Endothelial cell of umbilical vein (primary cell): ENCODE results near the gene STX16. TPM values are rescaled to one million over a fixed set of nuclear protein-coding genes. Genes with fewer than 3 reads are reported as not detected.

Experiments
- BruUV-seq: library from RNA; stranded (reverse); fragments of 400-500 nt; replicated peaks from 2 replicates; lab custom pipeline; 2021; lab: Mats Ljungman, UMichigan
- CTCF ChIA-PET: fragments of 300-600, 350-600 bp; sonication (Branson Sonifier 250); formaldehyde crosslinking; loops from one replicate; lab custom pipeline; 2021; ENCODE audit warnings: antibody characterized with exemption, inconsistent platforms; lab: Charles Lee
- POLR2A ChIA-PET: fragments of 300-600, 350-600 bp; sonication (Branson Sonifier 250); formaldehyde crosslinking; loops from one replicate; lab custom pipeline; 2021; ENCODE audit warnings: antibody characterized with exemption, inconsistent platforms; lab: Charles Lee
- DNase-seq: peaks from one replicate; pipeline ENCODE4 v3.0.0-alpha.2; 2011; ENCODE audit warnings: low read depth, low spot score
- FAIRE-seq: peaks from 2 replicates; lab custom pipeline; 2011; peaks lifted over from hg19 to GRCh38; lab: Jason Lieb, UNC
- H2AFZ ChIP-seq: 2 replicates; pipeline ENCODE4 v1.6.0; 2012; ENCODE audit warnings: low read depth, low read length, control low read depth, inconsistent platforms
- H3K27ac ChIP-seq: 2 replicates; pipeline ENCODE4 v1.5.1; 2011; ENCODE audit warnings: low read depth, mild to moderate bottlenecking, control low read depth, low read length, moderate library complexity; ENCODE audit not compliant: insufficient read depth
- H3K27me3 ChIP-seq, 2 experiments: 2 replicates each; pipeline versions ENCODE4 v1.6.0 to v1.6.1; 2011; ENCODE audit warnings: low read length in 2 of 2, mixed read lengths in 1 of 2; ENCODE audit not compliant: control insufficient read depth in 2 of 2, insufficient read depth in 2 of 2
- H3K36me3 ChIP-seq, 2 experiments: 2 replicates in 1 of 2; 3 replicates in 1 of 2; pipeline ENCODE4 v1.5.1; 2011; ENCODE audit warnings: low read length in 2 of 2, mild to moderate bottlenecking in 1 of 2, moderate library complexity in 1 of 2; ENCODE audit not compliant: control insufficient read depth in 2 of 2, insufficient read depth in 2 of 2; ENCODE audit errors: extremely low read depth in 1 of 2
- H3K4me1 ChIP-seq: 3 replicates; pipeline ENCODE4 v1.5.1; 2011; ENCODE audit warnings: mild to moderate bottlenecking, low read length; ENCODE audit not compliant: control insufficient read depth, insufficient read depth; ENCODE audit errors: extremely low read depth
- H3K4me2 ChIP-seq: 2 replicates; pipeline ENCODE4 v1.6.1; 2011; ENCODE audit warnings: low read length, control low read depth, mixed read lengths; ENCODE audit not compliant: insufficient read depth
- H3K4me3 ChIP-seq, 3 experiments: fragments of 200-600 bp in 1 of 3; sonication (generic), shearing (Covaris generic) in 1 of 3; replicated peaks in 1 of 3; 2 replicates each; pipeline ENCODE4 v1.5.1; 2011 to 2016; ENCODE audit warnings: control low read depth in 3 of 3, low read length in 3 of 3, mild to moderate bottlenecking in 2 of 3, inconsistent platforms in 1 of 3, low read depth in 1 of 3, moderate library complexity in 1 of 3; ENCODE audit not compliant: insufficient read depth in 1 of 3
- H3K79me2 ChIP-seq: 2 replicates; pipeline ENCODE4 v1.6.0; 2012; ENCODE audit warnings: low read length, inconsistent platforms; ENCODE audit not compliant: control insufficient read depth, insufficient read depth
- H3K9ac ChIP-seq: replicated peaks from 2 replicates; pipeline ENCODE3; 2011; ENCODE audit warnings: low read length, control low read depth; ENCODE audit not compliant: insufficient read depth; ENCODE audit errors: extremely low read depth
- H3K9me1 ChIP-seq: replicated peaks from 3 replicates; pipeline ENCODE4 v1.6.0; 2011; ENCODE audit warnings: mild to moderate bottlenecking, low read length; ENCODE audit not compliant: control insufficient read depth, insufficient read depth; ENCODE audit errors: extremely low read depth
- H3K9me3 ChIP-seq: replicated peaks from 2 replicates; pipeline ENCODE4 v1.5.1; 2012; ENCODE audit warnings: low read length, inconsistent platforms; ENCODE audit not compliant: control insufficient read depth, insufficient read depth
- H4K20me1 ChIP-seq: replicated peaks from 2 replicates; pipeline ENCODE3; 2011; ENCODE audit warnings: mild to moderate bottlenecking, low read length; ENCODE audit not compliant: control insufficient read depth, insufficient read depth; ENCODE audit errors: extremely low read depth
- CTCF ChIP-seq, 2 donors: IDR thresholded peaks; 1 replicate in 1 of 2; 2 replicates in 1 of 2; pipeline ENCODE4 v1.5.1; 2011; ENCODE audit warnings: low read length in 2 of 2, mild to moderate bottlenecking in 2 of 2, moderate library complexity in 2 of 2, control low read depth in 1 of 2, inconsistent platforms in 1 of 2, low read depth in 1 of 2; ENCODE audit not compliant: insufficient read depth in 1 of 2; ENCODE audit errors: extremely low read depth in 1 of 2
- EZH2 ChIP-seq: IDR thresholded peaks from 2 replicates; pipeline ENCODE4 v1.6.1; 2012; ENCODE audit warnings: borderline replicate concordance, low read depth, mild to moderate bottlenecking, moderate library complexity, low read length, inconsistent platforms; ENCODE audit not compliant: severe bottlenecking
- FOS ChIP-seq: IDR thresholded peaks from 2 replicates; pipeline ENCODE4 v1.6.1; 2011; ENCODE audit warnings: mild to moderate bottlenecking, low read length, moderate library complexity, borderline replicate concordance; ENCODE audit not compliant: insufficient read depth
- JUN ChIP-seq: IDR thresholded peaks from 2 replicates; pipeline ENCODE4 v1.6.1; 2011; ENCODE audit warnings: borderline replicate concordance, low read depth; ENCODE audit not compliant: insufficient read length, insufficient read depth
- MYC ChIP-seq: IDR thresholded peaks from one replicate; pipeline ENCODE4 v1.6.1; 2011; ENCODE audit warnings: mild to moderate bottlenecking, low read depth, low read length
- POLR2A ChIP-seq: IDR thresholded peaks from 2 replicates; pipeline ENCODE4 v1.6.1; 2012; ENCODE audit warnings: low read depth, mild to moderate bottlenecking, control low read depth, low read length
- POLR2AphosphoS5 ChIP-seq: IDR thresholded peaks from 2 replicates; pipeline ENCODE4 v1.6.1; 2012; ENCODE audit warnings: low read depth, mild to moderate bottlenecking, control low read depth, low read length, moderate library complexity; ENCODE audit not compliant: insufficient read depth
- dilution Hi-C: fragments of 300-500 bp; cut with MboI; formaldehyde crosslinking; loops from one replicate; pipeline ENCODE4 v1.15.0; 2019; ENCODE audit warnings: low sequenced_read_pairs; ENCODE audit not compliant: extremely low pct_ligation_motif_present
- intact Hi-C: fragments of 100-400 bp; cut with micrococcal nuclease; formaldehyde crosslinking; loops from one replicate; pipeline ENCODE4 v1.10.0; 2022
- polyA plus RNA-seq, 4 experiments: library from polyadenylated mRNA; depleted of rRNA in 3 of 4; stranded (reverse) in 3 of 4; unstranded in 1 of 4; fragments of >200 nt; gene quantifications; 2 replicates each; pipeline versions ENCODE4 v1.2.1 to v1.2.3, GENCODE V29; 2011 to 2012; ENCODE audit warnings: missing spikeins in 1 of 4
- total RNA-seq: library from RNA; stranded (reverse); gene quantifications from 2 replicates; pipeline ENCODE4 v1.2.3, GENCODE V29; 2021
- TF ChIP-seq, protein P1 (sequence below): IDR thresholded peaks from 2 replicates; pipeline ENCODE4 v1.6.1; 2011; ENCODE audit not compliant: insufficient read depth, insufficient read length

STX16 gene
- total and polyA plus RNA-seq, 2 donors (not counting 3 experiments of a cell fraction or from before 2014, with no cell fraction given): 43.1 to 63.5 TPM

DNA sequence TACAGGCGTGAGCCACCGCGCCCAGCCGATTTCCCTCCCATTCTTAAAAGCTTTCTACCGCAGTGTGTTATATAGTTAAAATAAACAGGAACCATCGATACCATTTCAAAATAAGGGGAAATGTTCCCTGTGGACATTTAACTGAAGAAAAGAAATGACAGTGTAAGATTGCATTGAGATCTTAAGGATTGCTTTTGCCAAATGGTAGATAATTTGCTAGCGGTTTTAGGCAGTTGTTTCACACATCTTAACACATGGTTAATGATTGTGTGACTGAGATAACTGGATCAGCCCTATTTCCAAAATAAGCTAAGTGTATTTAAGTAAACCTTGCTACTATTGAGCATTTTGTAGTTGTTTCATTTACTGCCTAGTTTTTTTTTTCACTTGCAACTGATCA is 15.6 kb downstream of the STX16 start:
- no peaks in the 10 kb centered on the region for H3K9me1 ChIP-seq
- TF ChIP-seq JUN (no peak), EZH2 (no peak), POLR2A (no peak), POLR2AphosphoS5 (no peak), FOS (no peak), CTCF (IDR thresholded peaks at IDR 0.05; ENCODE audit: extremely low read depth in 1 of 2, insufficient read depth in 1 of 2, low read depth in 1 of 2, low read length in 2 of 2) (no peak), MYC (no peak)
- TF ChIP-seq, protein P1, sequence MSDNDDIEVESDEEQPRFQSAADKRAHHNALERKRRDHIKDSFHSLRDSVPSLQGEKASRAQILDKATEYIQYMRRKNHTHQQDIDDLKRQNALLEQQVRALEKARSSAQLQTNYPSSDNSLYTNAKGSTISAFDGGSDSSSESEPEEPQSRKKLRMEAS: no peak
- H3K9me3 ChIP-seq: no peaks in the 10 kb centered on the region
- no peaks in the 10 kb centered on the region for H3K27me3 ChIP-seq
- DNase-seq (no peak), FAIRE-seq (no peak)
- no peaks in the 10 kb centered on the region for H4K20me1 ChIP-seq
- peaks cover 48% of the 10 kb centered on the region for H3K79me2 ChIP-seq
- no peak overlapping the region for H3K4me2 ChIP-seq
- POLR2A ChIA-PET: no interaction called here
- intact Hi-C loops (no loop called here), dilution Hi-C loops (loop anchor here (25.0 kb wide), 1 partner anchor 429 kb away; the partner anchor contains the start of gene ANKRD60)
- no peak overlapping the region for H3K4me3 ChIP-seq
- H2AFZ ChIP-seq: no peak overlapping the region
- H3K9ac ChIP-seq: no peak overlapping the region
- no TSS peak for BruUV-seq
- H3K36me3 ChIP-seq: peaks cover 12 to 21% of the 10 kb centered on the region in 2 experiments
- peaks cover 6% of the 10 kb centered on the region for H3K4me1 ChIP-seq
- CTCF ChIA-PET: interaction anchor here (2.1 kb wide), 1 partner anchor 175 kb away, joined by 5 read pairs; no protein-coding TSS in a partner anchor
- H3K27ac ChIP-seq: no peak overlapping the region
